T-helper 2 cell treated with Interferon-gamma antibody and Interleukin-4, amounts not matched to agents 5 μg/mL and 100 μg/mL, for 36 hours (primary cell): Measurements from ENCODE around the gene SLC17A6.

Source experiments
- DNase-seq: peaks from one replicate; pipeline ENCODE4 v3.0.0; 2021; ENCODE audit warnings: low spot score
- H3K27ac Mint-ChIP-seq: one replicate; pipeline ENCODE4 v1.8.0; 2021; ENCODE audit warnings: mild to moderate bottlenecking, mixed read lengths
- H3K27me3 Mint-ChIP-seq: one replicate; pipeline ENCODE4 v1.8.0; 2021; ENCODE audit warnings: low read depth, mixed read lengths
- H3K36me3 Mint-ChIP-seq: one replicate; pipeline ENCODE4 v1.8.0; 2021; ENCODE audit warnings: low read depth, mixed read lengths
- H3K4me1 Mint-ChIP-seq: one replicate; pipeline ENCODE4 v1.8.0; 2021; ENCODE audit warnings: low read depth, mixed read lengths
- H3K4me3 Mint-ChIP-seq: one replicate; pipeline ENCODE4 v1.8.0; 2022; ENCODE audit warnings: mild to moderate bottlenecking, moderate library complexity, mixed read lengths
- H3K9me3 Mint-ChIP-seq: one replicate; pipeline ENCODE4 v1.8.0; 2021; ENCODE audit warnings: mixed read lengths

Gene SLC17A6

GRCh38 chr11:22344081-22344480 lies 5.9 kb downstream of the SLC17A6 start:
- Mint-ChIP-seq H3K9me3 (no peaks in the 10 kb centered on the region), H3K27me3 (peaks cover 57% of the 10 kb centered on the region), H3K27ac (no peak overlapping the region), H3K4me1 (no peaks in the 10 kb centered on the region), H3K36me3 (peaks cover 2% of the 10 kb centered on the region), H3K4me3 (no peak overlapping the region)
- no peak for DNase-seq

- H3K4me3 Mint-ChIP-seq, result no peak overlapping the region
- DNase-seq, result no peak
- peaks cover 35% of the 10 kb centered on the region for H3K27me3 Mint-ChIP-seq
Observed at GRCh38 chr11:22346282-22346681, 8.1 kb downstream of the SLC17A6 start.

GRCh38 chr11:22347857-22348487 lies 9.8 kb downstream of the SLC17A6 start:
- Mint-ChIP-seq H3K4me1 (no peaks in the 10 kb centered on the region), H3K4me3 (no peak overlapping the region)

More at GRCh38 chr11:22346282-22346681, 8.1 kb downstream of the SLC17A6 start:
- H3K36me3 Mint-ChIP-seq, result no peaks in the 10 kb centered on the region
- no peaks in the 10 kb centered on the region for H3K4me1 Mint-ChIP-seq
- no peak overlapping the region for H3K27ac Mint-ChIP-seq
- no peaks in the 10 kb centered on the region for H3K9me3 Mint-ChIP-seq

GRCh38 chr11:22349491-22349890 lies 11.3 kb downstream of the SLC17A6 start:
- no peaks in the 10 kb centered on the region for H3K4me1 Mint-ChIP-seq
- H3K9me3 Mint-ChIP-seq, result no peaks in the 10 kb centered on the region
- peaks cover 6% of the 10 kb centered on the region for H3K27me3 Mint-ChIP-seq
- no peak overlapping the region for H3K27ac Mint-ChIP-seq
- H3K4me3 Mint-ChIP-seq, result no peak overlapping the region
- DNase-seq, result no peak
- H3K36me3 Mint-ChIP-seq, result no peaks in the 10 kb centered on the region

More at GRCh38 chr11:22347857-22348487, 9.8 kb downstream of the SLC17A6 start:
- no peak for DNase-seq
- no peak overlapping the region for H3K27ac Mint-ChIP-seq
- H3K36me3 Mint-ChIP-seq, result no peaks in the 10 kb centered on the region
- H3K27me3 Mint-ChIP-seq, result peaks cover 21% of the 10 kb centered on the region
- H3K9me3 Mint-ChIP-seq, result no peaks in the 10 kb centered on the region

- H3K4me3 Mint-ChIP-seq, result no peak overlapping the region
- H3K27ac Mint-ChIP-seq, result no peak overlapping the region
- no peaks in the 10 kb centered on the region for H3K4me1 Mint-ChIP-seq
- no peaks in the 10 kb centered on the region for H3K9me3 Mint-ChIP-seq
- no peaks in the 10 kb centered on the region for H3K27me3 Mint-ChIP-seq
- DNase-seq, result no peak
- H3K36me3 Mint-ChIP-seq, result no peaks in the 10 kb centered on the region
Observed at GRCh38 chr11:22359295-22359694, 21.1 kb downstream of the SLC17A6 start.

- no peaks in the 10 kb centered on the region for H3K27me3 Mint-ChIP-seq
- no peak overlapping the region for H3K27ac Mint-ChIP-seq
- H3K9me3 Mint-ChIP-seq, result no peaks in the 10 kb centered on the region
Observed at GRCh38 chr11:22371160-22371559, 33.0 kb downstream of the SLC17A6 start.

GRCh38 chr11:22387126-22387525 lies 48.9 kb downstream of the SLC17A6 start:
- no peaks in the 10 kb centered on the region for H3K9me3 Mint-ChIP-seq
- no peaks in the 10 kb centered on the region for H3K36me3 Mint-ChIP-seq
- no peaks in the 10 kb centered on the region for H3K4me1 Mint-ChIP-seq
- no peak for DNase-seq
- H3K27me3 Mint-ChIP-seq, result no peaks in the 10 kb centered on the region
- H3K4me3 Mint-ChIP-seq, result no peak overlapping the region
- H3K27ac Mint-ChIP-seq, result no peak overlapping the region

More at GRCh38 chr11:22371160-22371559, 33.0 kb downstream of the SLC17A6 start:
- no peak for DNase-seq
- Mint-ChIP-seq H3K4me1 (no peaks in the 10 kb centered on the region), H3K4me3 (no peak overlapping the region), H3K36me3 (no peaks in the 10 kb centered on the region)

- H3K27me3 Mint-ChIP-seq, result no peaks in the 10 kb centered on the region
- H3K27ac Mint-ChIP-seq, result no peak overlapping the region
- no peak for DNase-seq
- H3K4me3 Mint-ChIP-seq, result no peak overlapping the region
- no peaks in the 10 kb centered on the region for H3K36me3 Mint-ChIP-seq
- no peaks in the 10 kb centered on the region for H3K4me1 Mint-ChIP-seq
- no peaks in the 10 kb centered on the region for H3K9me3 Mint-ChIP-seq
Observed at GRCh38 chr11:22389526-22390282, 51.5 kb downstream of the SLC17A6 start.

GRCh38 chr11:22390283-22390655 lies 52.1 kb downstream of the SLC17A6 start:
- Mint-ChIP-seq H3K27me3 (no peaks in the 10 kb centered on the region), H3K9me3 (no peaks in the 10 kb centered on the region), H3K27ac (no peak overlapping the region), H3K36me3 (no peaks in the 10 kb centered on the region), H3K4me3 (no peak overlapping the region), H3K4me1 (no peaks in the 10 kb centered on the region)
- DNase-seq, result no peak

GRCh38 chr11:22392561-22392960 lies 54.4 kb downstream of the SLC17A6 start:
- H3K4me1 Mint-ChIP-seq, result no peaks in the 10 kb centered on the region
- no peak overlapping the region for H3K4me3 Mint-ChIP-seq
- no peak overlapping the region for H3K27ac Mint-ChIP-seq
- H3K27me3 Mint-ChIP-seq, result no peaks in the 10 kb centered on the region
- no peaks in the 10 kb centered on the region for H3K36me3 Mint-ChIP-seq
- no peaks in the 10 kb centered on the region for H3K9me3 Mint-ChIP-seq
- no peak for DNase-seq

GRCh38 chr11:22405377-22405776 lies 67.2 kb downstream of the SLC17A6 start:
- Mint-ChIP-seq H3K27me3 (no peaks in the 10 kb centered on the region), H3K27ac (no peak overlapping the region), H3K4me1 (no peaks in the 10 kb centered on the region), H3K9me3 (no peaks in the 10 kb centered on the region), H3K36me3 (no peaks in the 10 kb centered on the region), H3K4me3 (no peak overlapping the region)
- DNase-seq, result no peak

- DNase-seq, result no peak
- H3K36me3 Mint-ChIP-seq, result no peaks in the 10 kb centered on the region
- H3K27me3 Mint-ChIP-seq, result no peaks in the 10 kb centered on the region
- H3K27ac Mint-ChIP-seq, result no peak overlapping the region
- H3K4me3 Mint-ChIP-seq, result no peak overlapping the region
- no peaks in the 10 kb centered on the region for H3K9me3 Mint-ChIP-seq
- no peaks in the 10 kb centered on the region for H3K4me1 Mint-ChIP-seq
Observed at GRCh38 chr11:22407267-22407666, 69.1 kb downstream of the SLC17A6 start.

GRCh38 chr11:22407921-22408320 lies 69.7 kb downstream of the SLC17A6 start:
- Mint-ChIP-seq H3K27me3 (no peaks in the 10 kb centered on the region), H3K4me1 (no peaks in the 10 kb centered on the region), H3K4me3 (no peak overlapping the region), H3K27ac (no peak overlapping the region), H3K36me3 (no peaks in the 10 kb centered on the region), H3K9me3 (no peaks in the 10 kb centered on the region)
- no peak for DNase-seq

- DNase-seq, result no peak
- no peak overlapping the region for H3K27ac Mint-ChIP-seq
- no peaks in the 10 kb centered on the region for H3K36me3 Mint-ChIP-seq
- H3K4me1 Mint-ChIP-seq, result no peaks in the 10 kb centered on the region
- H3K4me3 Mint-ChIP-seq, result no peak overlapping the region
- no peaks in the 10 kb centered on the region for H3K9me3 Mint-ChIP-seq
- H3K27me3 Mint-ChIP-seq, result no peaks in the 10 kb centered on the region
Observed at GRCh38 chr11:22415476-22415875, 77.3 kb downstream of the SLC17A6 start.
